LHCN-M2 (cell line): Measurements from ENCODE around the gene ATP2C2. TPM values are rescaled to one million over a fixed set of nuclear protein-coding genes. Genes with fewer than 3 reads are reported as not detected.
A peak's percentile ranks its signal among the peaks of the same experiment; 100 is the strongest.
"Not testable (repeated sequence)": the region's sequence is repeated elsewhere in the genome, so short reads cannot be mapped to it uniquely, and the experiment has no call there.

ENCODE experiments used
- DNase-seq: peaks from one replicate; pipeline ENCODE4 v3.0.0-alpha.2; 2012; ENCODE audit warnings: low read depth
- total RNA-seq: library from RNA; depleted of rRNA; stranded (reverse); fragments of >200 nt; gene quantifications from 2 replicates; pipeline ENCODE4 v1.2.3, GENCODE V29; 2014

ATP2C2 gene
- total RNA-seq, 1 experiment from 2014 or later = not detected

DNA sequence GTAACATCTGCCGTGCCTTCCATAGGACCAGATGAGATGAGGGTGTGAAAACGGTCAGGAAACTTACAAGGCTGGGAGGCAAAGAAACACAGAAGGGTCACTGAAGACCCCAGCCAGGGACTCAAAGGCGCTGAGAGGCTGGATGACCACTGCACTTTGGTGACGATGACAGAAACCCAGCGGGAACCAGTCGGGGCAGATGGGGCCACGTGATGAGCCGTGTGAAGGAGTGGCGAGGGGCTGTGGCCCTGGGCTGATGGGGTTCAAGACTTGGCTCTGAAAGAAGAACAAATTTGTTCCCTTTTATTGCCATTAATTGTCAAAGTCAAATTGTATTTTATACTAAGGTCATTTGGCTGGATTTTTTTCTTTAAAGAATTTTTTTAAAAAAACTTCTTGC lies 28.6 kb upstream of the ATP2C2 start:
- no peak for DNase-seq

DNA sequence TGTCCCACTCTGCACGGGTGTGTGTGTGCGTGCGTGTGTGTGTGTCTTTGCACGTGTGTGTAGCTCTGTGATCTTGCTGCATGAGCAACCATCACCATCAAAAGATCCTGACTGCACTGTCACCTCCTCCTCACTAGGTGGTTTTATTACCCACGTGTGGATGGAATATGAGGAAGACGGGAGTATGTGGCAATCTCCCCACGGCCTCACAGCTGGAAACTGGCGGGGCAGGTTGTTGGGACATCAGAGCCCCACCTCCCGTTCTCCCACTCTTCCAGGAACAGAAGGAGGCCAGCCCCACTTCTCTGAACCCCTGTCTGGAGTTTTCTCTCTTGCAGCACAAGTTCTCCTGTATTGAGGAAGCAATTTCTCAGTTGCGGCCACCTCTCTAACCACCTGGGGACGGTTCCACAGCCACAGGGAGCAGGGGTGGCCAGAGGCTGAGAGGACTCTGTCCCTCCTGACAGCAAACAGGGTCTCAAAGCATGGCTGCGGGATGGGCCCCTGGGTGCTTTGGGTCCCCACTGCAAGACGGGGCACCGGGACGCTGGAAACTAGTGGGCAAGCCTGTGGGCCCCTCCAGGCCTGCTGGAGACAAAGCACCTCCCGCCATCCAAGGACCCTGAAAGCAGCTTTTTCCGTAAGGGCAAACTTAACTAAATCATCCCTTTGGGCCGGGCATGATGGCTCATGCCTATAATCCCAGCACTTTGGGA lies 27.9 kb upstream of the ATP2C2 start:
- DNase-seq = no peak

DNA sequence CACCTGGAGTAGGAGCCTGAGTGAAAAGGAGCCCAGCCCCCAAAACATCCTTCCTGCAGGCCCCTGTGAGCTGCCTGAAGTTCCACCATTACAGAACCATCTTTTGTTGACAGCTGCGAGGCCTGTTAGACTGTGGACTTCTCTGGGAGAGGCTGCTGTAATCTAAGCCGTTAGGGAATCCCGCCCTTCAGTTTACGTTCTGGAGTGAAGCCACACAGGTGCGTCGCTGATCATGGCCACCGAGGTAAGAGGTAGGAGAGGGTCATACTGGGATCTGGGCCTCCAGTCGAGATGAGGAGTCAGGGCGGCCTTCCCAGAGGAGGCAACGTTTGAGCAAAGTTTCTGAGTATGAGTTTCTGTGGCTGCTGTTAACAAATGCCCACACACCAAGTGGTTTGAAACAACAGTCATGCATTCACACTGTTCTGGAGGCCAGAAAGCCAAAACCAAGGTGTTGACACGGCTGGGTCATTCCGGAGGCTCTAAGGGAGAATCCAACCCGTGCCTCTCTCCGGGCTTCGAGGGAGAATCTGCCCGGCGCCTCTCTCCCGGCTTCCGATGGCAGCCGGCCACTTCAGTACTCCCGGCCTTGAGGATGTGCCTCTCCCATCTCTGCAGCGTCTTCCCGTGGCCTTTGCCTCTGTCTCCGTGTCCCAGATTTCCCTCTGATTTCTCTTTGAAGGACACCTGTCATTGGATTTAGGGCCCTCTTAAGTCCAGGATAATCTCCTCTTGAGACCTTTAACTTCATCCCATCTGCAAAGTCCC lies 26.6 kb upstream of the ATP2C2 start:
- no peak for DNase-seq

DNA sequence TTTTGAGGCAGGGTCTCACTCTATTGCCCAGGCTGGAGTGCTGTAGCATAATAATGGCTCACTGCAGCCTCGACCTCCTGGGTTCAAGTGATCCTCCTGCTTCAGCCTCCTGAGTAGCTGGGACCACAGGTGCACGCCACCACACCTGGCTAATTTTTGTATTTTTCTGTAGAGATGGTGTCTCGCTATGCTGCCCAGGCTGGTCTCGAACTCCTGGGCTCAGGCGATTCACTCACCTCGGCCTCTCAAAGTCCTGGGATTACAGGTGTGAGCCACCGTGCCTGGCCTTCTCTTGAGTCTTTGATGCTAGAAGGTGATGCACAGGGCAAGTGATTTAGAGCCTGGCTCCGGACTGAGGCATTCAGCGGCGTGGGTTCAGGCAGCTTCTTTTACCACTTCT lies 24.5 kb upstream of the ATP2C2 start:
- not testable (repeated sequence) for DNase-seq

DNA sequence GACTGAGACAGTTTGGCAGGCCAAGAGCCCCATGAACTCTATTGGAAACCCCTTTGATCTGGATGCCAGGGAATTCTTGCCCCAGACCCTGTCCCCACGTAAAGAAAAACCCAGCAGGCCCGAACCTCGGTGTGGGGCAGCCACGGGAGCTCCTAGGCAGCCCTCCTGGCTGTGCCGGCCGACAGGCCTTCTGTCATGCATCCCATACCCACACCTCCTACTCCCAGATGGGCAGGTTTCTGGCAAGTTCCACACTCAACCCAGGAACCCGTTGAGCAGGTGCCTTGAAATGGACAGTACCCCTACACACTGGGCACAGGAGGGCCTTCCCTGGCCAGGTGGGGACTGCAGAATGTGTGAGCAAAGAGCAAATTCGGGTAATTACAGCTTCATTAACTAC lies 23.6 kb upstream of the ATP2C2 start:
- DNase-seq = no peak

DNA sequence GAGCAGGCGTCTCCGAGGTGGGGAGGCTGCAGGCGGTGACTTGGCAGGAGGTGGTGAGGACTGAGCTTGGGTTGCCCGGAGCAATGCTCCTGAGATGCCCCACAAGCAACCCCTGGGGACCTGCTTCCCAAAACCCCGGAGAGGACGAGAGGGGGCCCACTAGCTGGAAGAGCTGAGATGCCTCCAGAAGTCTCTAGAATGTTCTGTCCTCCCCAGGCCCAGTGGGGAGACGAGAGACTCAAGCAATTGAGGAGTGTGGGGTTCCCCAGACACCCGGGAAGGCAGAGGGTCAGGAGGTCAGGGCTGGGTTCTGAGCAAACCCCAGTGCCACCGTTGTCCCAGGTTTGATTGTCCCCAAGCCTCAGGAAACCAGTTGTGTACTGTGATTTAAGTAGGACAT lies 21.2 kb upstream of the ATP2C2 start:
- no peak for DNase-seq

GRCh38 chr16:84348386-84348888 lies 19.9 kb upstream of the ATP2C2 start:
- DNase-seq = no peak

GRCh38 chr16:84349862-84350684 lies 18.3 kb upstream of the ATP2C2 start:
- DNase-seq = no peak

DNA sequence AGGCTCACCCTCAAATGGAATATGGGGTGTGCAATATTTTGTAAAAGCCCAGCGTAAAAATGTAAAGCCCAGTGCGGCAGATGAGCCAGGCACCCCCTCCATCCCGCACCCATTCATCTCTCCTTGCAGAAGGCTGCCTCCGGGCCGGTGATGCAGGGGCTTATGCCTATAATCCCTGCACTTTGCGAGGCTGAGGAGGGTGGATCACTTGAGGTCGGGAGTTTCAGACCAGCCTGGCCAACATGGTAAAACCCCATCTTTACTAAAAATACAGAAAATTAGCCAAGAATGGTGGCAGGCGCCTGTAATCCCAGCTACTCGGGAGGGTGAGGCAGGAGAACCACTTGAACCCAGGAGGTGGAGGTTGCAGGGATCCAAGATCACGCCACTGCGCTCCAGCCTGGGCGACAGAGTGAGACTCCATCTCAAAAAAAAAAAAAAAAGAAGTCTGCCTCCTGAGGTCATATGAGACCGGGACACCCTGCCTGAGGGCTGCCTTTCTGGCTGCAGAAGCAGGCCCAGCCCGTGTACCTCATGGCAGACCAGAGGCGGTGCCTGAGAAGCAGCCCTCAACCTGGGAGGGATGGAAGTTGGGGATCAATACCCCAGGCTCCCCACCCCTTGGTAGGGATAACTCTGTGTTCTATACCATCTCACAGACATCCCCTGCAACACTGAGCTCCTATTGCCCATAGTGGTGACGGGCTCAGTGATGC lies 17.5 kb upstream of the ATP2C2 start:
- DNase-seq = no peak

DNA sequence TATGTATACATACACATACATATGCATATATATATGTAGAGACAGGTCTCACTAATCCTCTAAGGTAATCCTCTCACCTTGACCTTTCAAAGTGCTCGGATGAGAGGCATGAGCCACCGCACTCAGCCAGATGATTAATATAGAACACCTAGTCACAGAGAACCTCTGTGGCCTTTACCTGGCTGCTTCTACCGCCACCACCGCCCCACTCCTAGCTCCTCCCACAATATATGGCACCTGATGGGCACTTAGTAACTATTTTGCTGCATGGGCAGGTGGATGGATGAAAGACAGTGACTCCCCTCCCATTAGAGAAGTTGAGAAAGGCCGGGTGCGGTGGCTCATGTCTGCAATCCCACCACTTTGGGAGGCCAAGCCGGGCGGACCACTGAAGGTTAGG lies 16.7 kb upstream of the ATP2C2 start:
- no peak for DNase-seq

GRCh38 chr16:84354306-84354705 lies 14.0 kb upstream of the ATP2C2 start:
- no peak for DNase-seq

DNA sequence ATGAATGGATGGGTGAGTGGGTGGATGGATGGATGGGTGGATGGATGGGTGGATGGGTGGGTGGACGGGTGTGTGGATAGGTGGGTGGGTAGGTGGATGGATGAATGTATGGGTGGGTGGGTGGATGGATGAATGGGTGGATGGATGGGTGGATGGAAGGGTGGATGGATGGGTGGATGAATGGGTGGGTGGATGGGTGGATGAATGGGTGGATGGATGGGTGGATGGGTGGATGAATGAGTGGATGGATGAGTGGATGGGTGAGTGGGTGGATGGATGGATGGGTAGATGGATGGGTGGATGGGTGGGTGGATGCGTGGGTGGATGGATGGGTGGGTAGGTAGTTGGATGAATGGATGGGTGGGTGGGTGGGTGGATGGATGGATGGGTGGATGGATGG lies 13.2 kb upstream of the ATP2C2 start:
- DNase-seq = no peak

DNA sequence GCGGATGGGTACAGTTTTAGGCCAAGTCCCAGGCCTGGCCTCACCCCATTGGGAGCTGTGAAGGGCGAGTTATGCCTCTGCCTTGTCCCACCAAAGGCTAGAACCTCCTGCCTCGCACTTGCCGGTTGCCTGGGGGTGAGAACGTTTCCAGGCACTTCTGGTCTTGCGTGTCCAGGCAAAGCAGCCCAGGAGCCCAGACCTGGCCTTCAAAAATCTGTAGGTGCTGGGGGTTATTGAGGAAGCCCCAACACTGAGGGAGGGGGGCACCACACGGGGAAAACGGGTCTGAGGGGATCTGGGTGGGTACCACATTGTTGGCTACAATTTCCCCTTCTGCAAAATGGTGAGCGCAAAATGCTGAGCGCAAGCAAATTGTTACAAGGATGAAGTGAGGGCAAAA lies 12.2 kb upstream of the ATP2C2 start:
- no peak for DNase-seq

DNA sequence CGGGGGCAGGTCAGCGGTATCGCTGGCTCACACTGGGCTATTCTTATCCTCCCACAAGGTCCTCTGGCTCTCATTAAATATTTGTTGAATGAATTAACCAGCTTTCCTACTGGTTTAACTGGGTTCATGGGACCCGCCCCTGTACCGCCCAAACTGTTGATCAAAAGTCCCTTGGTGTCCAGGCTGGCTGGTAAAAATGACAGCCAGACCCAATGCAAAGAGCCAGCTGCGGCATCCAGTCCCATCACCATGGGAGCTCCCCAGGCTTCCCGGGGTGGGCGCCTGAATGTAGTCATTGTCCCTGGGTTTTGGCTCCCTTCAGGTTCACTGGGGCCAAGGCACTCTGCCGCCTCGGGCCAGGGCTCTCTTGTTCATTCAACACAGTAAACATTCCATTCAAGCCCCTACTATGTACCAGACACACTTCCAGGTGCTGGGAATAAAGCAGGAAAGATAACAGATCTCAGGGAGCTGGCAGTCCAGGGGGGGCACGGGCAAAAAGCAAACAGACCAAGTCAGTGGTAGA lies 11.7 kb upstream of the ATP2C2 start:
- DNase-seq = no peak

DNA sequence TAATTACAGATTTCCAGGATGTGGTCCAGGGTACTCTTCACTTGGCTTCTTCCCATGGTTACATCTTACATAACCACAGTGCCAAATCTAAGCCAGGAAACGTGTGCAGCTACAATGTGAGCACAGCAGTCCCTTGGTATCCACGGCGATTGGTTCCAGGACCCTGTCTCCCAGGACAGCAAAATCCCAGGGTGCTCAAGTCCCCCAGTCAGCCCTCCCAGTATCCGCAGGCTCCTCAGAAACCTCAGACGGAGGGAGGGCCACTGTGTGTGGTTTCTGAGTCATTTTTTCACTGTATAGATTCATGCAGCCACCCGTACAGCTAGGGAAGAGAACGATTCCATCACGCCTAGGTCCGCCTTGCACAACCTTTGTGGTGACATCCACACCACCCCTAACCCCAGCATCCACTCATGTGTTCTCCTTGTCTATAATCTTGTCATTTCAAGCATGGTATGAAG lies 11.1 kb upstream of the ATP2C2 start:
- DNase-seq = peak; percentile 39

DNA sequence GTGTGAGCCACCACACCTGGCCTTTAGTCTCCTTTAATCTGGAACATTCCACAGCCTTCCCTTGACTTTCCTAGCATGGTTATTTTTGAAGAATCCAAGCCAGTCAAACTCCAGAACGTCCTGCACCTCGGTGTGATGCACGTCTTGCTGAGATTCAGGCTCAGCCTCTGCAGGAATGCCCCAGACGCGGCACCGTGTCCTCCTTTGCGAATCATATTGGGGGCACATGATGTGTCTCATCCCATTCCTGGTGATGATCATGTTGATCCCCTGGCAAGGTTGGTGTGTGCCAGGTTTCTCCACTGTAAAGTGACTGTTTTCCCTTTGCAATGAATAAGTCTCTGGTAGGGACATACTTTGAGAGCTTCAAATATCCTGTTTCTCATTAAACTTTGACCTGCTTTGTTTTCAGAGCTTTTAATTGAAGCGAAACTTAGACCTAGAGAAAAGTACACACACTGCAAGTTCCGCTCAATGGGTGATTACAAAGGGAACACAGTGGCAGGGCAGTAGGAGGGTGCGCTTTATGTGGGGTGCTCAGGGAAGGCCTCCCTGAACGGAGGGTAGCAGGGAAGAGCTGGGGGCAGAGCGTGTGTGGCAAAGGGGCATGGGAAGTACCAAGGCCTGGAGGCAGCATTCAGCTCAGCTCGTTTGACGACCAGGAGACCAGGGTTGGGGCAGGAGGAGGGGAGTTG lies 9.6 kb upstream of the ATP2C2 start:
- no peak for DNase-seq

DNA sequence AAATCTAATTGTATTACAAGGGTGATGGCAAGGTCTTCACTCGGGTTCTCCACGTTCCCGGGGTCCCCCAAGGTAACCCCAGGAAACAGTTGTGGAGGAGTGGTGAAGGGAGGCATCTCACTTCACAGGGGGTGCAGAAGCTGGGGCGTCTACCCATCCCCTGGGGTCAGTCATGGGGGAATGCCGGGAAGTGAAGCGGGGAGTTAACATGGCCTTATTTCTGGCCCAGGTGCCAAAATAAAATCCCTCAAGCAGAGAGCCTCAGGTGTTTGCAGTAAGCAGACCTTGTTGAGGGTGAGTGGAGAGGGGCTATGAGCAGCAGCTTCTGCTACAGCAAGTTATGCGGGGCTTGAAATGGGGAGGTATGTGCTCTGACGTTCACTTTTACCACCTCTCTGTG lies 9.0 kb upstream of the ATP2C2 start:
- DNase-seq = no peak

GRCh38 chr16:84360170-84360569 lies 8.2 kb upstream of the ATP2C2 start:
- DNase-seq = no peak

DNA sequence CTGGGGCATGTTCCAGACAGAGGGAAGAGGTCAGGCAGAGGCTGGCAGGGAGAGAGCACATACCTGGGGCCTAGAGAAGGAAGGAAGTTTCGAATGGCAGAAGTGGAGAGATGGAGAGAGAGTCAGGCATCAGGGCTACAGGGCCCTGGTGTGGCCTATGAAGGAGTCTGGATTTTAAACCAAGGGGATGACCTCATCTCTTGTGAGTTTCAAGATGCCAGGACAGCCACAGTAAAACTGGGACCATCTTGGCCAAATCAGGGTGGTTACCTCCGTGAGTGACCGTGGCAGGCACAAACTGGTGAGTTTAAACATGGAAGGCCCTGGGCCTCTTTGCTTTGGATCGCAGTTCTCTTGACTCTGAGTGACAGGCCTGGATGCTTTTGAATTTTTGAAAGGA lies 7.6 kb upstream of the ATP2C2 start:
- DNase-seq = no peak

GRCh38 chr16:84361546-84361945 lies 6.8 kb upstream of the ATP2C2 start:
- DNase-seq = no peak
